Hematopoietic multipotent progenitor cell treated with erythropoietin and hydrocortisone succinate and interleukin-3 and kit ligand, for 6 days (in vitro differentiated cells): ENCODE data around the gene SLC26A8.
A peak's percentile ranks its signal among the peaks of the same experiment; 100 is the strongest.

ENCODE experiments used
- DNase-seq: peaks from one replicate; pipeline ENCODE4 v3.0.0-alpha.2; 2015

The SLC26A8 gene

GRCh38 chr6:36023996-36024795 is at the start of gene SLC26A8:
TSS of gene SLC26A8 (minus strand) at chr6:36024641. CDS start at chr6:36019707, 4,934 bp downstream.
- peak; percentile 55 for DNase-seq

DNA sequence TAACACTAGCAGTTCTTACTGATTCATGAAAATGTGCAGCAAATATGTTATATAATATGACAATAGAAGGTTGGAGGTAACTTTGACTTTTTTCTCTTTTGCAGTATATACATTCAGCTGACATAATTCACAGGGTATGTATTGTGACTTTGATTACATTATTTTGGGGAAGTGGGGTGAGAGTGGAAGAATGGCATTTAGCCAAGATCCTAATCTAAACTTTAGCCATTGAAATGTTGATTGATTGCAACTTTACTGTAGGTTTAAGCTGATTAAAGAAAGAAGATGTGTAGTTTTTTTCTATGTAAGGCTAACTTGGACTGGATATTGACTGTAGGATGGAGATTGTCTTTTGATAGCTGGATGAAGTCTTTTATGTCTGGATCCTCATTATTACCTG is 49.1 kb upstream of the SLC26A8 start:
- DNase-seq = peak; percentile 45

- peak; percentile 60 for DNase-seq
These were observed 48.2 kb upstream of the SLC26A8 start for GRCh38 chr6:36072681-36073080.

- no peak for DNase-seq
These were observed 47.3 kb upstream of the SLC26A8 start for GRCh38 chr6:36071714-36072113.

GRCh38 chr6:36071281-36071680 is 46.8 kb upstream of the SLC26A8 start:
- no peak for DNase-seq

DNA sequence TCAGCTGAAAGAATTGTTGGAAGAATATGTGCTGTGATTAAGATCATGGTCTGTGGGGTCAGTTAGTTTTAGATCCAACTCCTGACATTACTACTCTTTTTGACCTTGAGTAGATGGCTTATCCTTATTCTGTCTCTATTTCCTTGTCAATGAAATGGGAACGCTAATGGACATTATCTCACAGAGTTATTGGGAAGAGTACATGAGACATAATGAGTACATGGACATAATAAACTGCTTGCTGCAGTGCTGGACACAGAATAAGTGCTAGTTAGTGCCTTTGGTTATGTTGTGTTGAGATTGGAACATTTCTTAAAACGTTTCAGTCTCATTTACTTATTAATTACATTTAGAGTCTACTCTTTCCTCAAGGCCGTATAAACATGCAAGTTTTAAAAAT is 45.8 kb upstream of the SLC26A8 start:
- DNase-seq = no peak

DNA sequence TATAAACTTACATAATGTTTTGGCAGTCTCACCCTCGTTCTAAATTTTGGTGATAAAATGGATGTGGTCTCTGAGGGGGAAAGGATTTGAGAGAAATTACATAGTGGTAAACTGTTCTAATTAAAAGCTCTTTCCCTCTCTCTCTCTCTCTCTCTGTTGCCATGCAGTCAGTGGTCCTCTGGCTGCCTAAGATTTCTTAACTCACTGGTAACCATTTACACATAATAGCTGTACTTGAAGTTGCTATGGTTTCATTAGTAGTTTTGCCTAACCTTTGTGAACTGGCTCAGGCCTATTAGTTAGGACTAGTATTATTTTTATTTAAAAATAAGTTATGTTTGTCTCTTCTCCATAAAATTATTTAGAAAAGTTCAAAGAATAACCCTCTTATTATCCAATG is 45.1 kb upstream of the SLC26A8 start:
- DNase-seq = no peak

GRCh38 chr6:36068586-36068985 is 44.1 kb upstream of the SLC26A8 start:
- DNase-seq = peak; percentile 51

DNA sequence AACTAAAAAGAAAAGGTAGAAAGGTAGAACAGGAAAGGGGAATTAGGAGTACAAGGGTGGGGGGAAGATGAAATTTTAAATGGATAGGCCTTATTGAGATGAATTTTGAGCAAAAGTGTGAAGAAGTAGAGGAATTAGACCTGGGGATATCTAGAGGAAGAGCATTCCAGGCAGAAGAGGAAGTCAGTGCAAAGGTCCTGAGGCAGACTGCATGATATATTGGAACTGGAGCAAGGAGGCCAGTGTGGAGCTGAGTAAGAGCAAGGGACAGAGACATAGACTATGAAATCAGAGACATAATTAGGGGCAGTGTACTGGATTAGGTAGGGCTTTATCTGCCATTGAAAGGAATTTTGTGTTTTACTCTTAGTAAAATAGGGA is 43.6 kb upstream of the SLC26A8 start:
- no peak for DNase-seq

DNA sequence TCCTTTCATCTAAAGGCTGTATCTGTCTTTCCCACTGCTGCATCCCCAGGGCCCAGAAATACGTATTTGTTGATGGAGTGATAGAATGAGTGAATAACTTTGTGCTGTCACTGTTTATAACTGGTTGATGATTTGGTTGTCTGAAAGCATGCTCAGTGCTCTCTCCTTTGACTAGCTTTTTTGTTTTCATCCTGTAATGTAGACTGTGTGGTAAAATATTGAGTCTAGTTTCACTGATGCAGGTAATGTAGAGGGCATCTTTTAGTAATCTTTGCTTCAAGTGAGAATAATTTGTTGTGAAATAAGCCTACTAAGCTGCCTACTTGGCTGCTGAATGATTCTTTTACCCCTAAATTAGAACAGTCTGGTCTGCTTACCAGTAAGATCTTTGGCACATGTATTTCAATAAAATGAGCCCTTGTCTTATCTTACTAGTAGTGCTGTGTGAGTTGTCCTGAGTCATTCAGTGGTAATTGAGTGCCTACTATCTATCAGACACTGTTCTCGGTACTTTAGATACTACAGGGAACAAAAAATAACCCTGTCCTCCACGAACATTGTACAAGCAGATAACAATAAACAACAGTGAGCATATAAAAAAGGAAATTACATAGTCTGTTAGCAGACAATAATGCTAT is 43.1 kb upstream of the SLC26A8 start:
- peak; percentile 95 for DNase-seq

- DNase-seq = no peak
These were observed 42.4 kb upstream of the SLC26A8 start for GRCh38 chr6:36066817-36067216.

DNA sequence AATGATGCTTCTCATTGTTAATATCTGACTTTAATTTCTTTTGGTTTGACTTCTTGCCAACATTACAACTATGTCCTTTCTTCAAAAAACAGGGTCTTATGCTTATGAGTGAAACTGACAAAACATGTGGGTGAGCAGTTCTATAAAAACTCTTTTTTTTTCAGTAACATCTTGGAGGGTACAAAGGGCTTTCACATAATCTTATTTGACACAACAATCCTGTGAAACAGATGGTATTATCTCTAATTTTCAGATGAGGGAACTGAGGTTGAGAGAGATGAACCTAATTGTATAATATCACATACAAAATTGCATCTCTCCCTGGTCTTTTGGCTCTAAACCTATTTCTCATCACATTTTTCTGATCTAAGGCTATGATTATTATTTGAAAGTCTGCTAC is 41.5 kb upstream of the SLC26A8 start:
- peak; percentile 74 for DNase-seq

DNA sequence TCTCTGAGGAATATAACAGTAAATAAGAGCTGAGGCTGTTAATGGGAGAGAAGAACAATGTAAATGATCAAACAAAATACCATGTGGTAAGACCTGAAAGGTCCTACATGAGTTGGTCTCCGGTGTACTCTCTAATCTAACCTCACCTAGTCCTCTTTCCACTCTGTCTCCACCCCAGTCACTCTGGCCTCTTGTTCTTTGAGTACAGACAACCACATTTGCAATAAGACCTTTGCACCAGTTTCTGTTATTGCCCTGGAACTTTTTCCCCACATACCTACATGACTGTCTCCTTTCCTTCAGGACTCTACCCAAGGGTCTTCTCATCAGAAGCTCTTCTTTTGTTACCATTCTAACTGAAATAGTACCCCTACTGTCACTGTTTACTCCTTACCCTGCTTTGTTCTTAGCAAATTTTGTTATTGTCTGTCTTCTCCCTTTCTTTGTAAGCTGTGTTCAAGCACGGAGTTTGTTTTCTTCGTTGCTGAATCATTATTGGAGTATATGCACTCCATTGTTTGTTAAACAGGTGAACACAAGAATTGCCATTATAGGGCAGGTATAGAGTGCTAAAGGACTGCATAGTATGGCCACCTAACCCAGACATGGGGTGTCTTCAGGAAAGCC is 40.4 kb upstream of the SLC26A8 start:
- DNase-seq = peak; percentile 68

DNA sequence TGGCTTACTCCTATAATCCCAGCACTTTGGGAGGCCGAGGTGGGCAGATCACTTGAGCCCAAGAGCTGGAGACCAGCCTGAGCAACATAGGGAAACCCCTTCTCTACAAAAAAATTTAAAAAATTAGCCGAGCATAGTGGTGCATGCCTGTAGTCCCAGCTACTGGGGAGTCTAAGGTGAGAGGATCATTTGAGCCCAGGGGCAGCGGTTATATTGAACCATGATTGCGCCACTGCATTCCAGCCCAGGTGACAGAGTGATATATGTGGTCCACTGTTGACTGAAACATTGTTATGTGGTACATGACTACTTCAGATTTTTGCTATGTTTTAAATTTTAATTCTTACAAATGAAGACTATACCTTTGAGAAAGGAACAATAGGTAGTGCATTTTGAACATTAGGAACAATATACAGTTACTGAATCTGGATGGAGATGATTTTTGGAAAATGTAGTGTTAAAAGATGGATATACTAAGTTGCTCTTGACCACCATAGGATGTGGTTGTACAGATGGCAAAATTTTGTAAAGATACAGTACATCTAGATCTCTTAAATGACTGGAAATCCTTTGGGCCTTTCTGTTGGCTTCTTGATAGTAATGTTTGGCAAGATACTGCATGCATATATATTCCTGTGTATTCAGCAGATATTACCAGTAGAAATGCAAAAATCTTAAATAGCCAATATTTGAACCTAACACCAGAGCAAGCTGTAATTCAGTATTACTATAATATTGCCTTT is 39.0 kb upstream of the SLC26A8 start:
- peak; percentile 49 for DNase-seq

- no peak for DNase-seq
These were observed 37.8 kb upstream of the SLC26A8 start for GRCh38 chr6:36062247-36062646.

DNA sequence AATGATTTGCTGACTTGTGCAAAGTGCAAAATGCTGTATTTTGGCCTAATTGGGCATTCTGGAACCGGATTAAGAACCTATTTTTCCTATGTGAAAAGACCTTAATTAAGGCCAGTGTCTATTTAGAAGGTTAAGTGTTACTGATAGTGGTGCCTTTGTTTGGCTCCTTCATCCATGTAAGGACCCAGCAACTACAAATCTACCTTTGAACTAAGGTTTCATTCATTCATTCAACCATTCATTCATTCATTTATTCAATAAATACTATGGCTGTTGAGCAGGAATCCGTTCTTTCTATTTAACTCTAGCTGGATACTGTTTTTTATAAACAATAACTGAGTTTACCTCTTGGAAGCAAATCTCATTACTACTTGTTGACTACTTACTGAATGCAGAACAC is 36.8 kb upstream of the SLC26A8 start:
- DNase-seq = no peak

GRCh38 chr6:36056178-36056577 is 31.7 kb upstream of the SLC26A8 start:
- no peak for DNase-seq

DNA sequence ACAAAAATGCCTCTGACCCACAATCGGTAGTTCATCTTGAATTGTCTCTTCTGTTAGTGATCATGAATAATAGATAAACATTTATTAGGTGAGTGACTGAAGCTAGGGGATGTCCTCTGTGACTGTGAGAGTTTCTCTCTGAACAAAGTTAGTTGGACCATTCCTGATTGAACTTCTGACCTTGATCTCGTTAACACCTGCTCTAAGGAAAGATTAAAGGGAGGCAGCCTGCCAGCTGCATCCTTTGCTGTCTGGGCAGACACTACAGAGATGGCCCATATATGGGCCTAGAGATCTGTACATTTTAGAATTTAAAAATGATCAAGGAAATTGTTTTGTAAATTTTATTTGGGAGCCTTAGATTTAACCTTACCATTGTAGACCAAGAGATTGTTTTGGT is 30.5 kb upstream of the SLC26A8 start:
- no peak for DNase-seq

GRCh38 chr6:36054415-36054814 is 30.0 kb upstream of the SLC26A8 start:
- DNase-seq = no peak

- no peak for DNase-seq
These were observed 29.4 kb upstream of the SLC26A8 start for GRCh38 chr6:36053878-36054277.

- DNase-seq = peak; percentile 64
These were observed 27.7 kb upstream of the SLC26A8 start for GRCh38 chr6:36052097-36052496.

GRCh38 chr6:36050947-36051710 is 26.7 kb upstream of the SLC26A8 start:
- DNase-seq = no peak

DNA sequence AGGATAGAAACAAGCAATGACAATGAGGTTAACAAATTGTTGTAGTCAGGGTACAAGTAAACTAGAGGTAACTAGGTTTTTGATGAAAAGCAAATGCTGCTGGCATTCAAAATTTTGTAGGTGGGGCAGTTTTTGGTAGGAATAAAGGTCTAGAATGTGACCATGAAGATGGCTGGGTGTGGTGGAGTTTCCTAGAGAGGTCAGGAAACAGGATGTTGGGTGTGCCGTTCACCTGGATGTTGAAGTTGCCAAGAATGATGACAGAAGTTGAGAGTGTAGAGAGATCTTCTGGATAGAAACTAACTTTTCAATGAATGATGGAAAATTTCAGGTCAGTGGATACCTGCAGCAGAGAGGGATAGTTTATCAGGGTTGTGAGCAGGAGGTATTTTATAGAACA is 25.9 kb upstream of the SLC26A8 start:
- DNase-seq = no peak
